Measurements from ENCODE around the gene MMP20.

The MMP20 gene

GRCh38 chr11:102600666-102601065 is 24.5 kb downstream of the MMP20 start:
- TF ChIP-seq, protein P1, sequence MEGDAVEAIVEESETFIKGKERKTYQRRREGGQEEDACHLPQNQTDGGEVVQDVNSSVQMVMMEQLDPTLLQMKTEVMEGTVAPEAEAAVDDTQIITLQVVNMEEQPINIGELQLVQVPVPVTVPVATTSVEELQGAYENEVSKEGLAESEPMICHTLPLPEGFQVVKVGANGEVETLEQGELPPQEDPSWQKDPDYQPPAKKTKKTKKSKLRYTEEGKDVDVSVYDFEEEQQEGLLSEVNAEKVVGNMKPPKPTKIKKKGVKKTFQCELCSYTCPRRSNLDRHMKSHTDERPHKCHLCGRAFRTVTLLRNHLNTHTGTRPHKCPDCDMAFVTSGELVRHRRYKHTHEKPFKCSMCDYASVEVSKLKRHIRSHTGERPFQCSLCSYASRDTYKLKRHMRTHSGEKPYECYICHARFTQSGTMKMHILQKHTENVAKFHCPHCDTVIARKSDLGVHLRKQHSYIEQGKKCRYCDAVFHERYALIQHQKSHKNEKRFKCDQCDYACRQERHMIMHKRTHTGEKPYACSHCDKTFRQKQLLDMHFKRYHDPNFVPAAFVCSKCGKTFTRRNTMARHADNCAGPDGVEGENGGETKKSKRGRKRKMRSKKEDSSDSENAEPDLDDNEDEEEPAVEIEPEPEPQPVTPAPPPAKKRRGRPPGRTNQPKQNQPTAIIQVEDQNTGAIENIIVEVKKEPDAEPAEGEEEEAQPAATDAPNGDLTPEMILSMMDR (IDR thresholded peaks at IDR 0.05; ENCODE audit: low read length) = no peak
- no peak for TF ChIP-seq EZH2 (IDR thresholded peaks at IDR 0.05; ENCODE audit: borderline replicate concordance, low read length)
- H3K9ac ChIP-seq (ENCODE audit: low read length) = no peak overlapping the region
- H3K9me2 ChIP-seq (ENCODE audit: low read depth, low read length) = no peaks in the 10 kb centered on the region
- H3K9me3 ChIP-seq (ENCODE audit: low read length) = no peaks in the 10 kb centered on the region
- no peaks in the 10 kb centered on the region for H3K4me1 ChIP-seq (ENCODE audit: insufficient read depth, low read length, severe bottlenecking)
- H4K20me1 ChIP-seq (ENCODE audit: insufficient read depth, low read length) = no peaks in the 10 kb centered on the region
- no peaks in the 10 kb centered on the region for H3F3A ChIP-seq (ENCODE audit: insufficient read depth, low read length)
- no peak overlapping the region for H3K4me2 ChIP-seq (ENCODE audit: low read length)
- H3K4me3 ChIP-seq (ENCODE audit: low read depth, low read length, poor library complexity, severe bottlenecking) = no peak overlapping the region
- no peaks in the 10 kb centered on the region for H3K36me3 ChIP-seq (ENCODE audit: insufficient read depth, low read length)
- no peaks in the 10 kb centered on the region for H3K79me2 ChIP-seq (ENCODE audit: insufficient read depth, low read length)
- H3K27me3 ChIP-seq (ENCODE audit: insufficient read depth, low read length) = no peaks in the 10 kb centered on the region
- H2AFZ ChIP-seq (ENCODE audit: low read length) = no peak overlapping the region
- no peak overlapping the region for H3K27ac ChIP-seq (ENCODE audit: low read depth, low read length, poor library complexity, severe bottlenecking)

- Histone ChIP-seq H3K4me1 (ENCODE audit: insufficient read depth, low read length, severe bottlenecking) (no peaks in the 10 kb centered on the region), H3K27ac (ENCODE audit: low read depth, low read length, poor library complexity, severe bottlenecking) (no peak overlapping the region), H2AFZ (ENCODE audit: low read length) (no peak overlapping the region), H3K79me2 (ENCODE audit: insufficient read depth, low read length) (no peaks in the 10 kb centered on the region), H3K36me3 (ENCODE audit: insufficient read depth, low read length) (no peaks in the 10 kb centered on the region), H3K9ac (ENCODE audit: low read length) (no peak overlapping the region), H3K4me2 (ENCODE audit: low read length) (no peak overlapping the region), H3K9me2 (ENCODE audit: low read depth, low read length) (no peaks in the 10 kb centered on the region), H3K4me3 (ENCODE audit: low read depth, low read length, poor library complexity, severe bottlenecking) (no peak overlapping the region), H4K20me1 (ENCODE audit: insufficient read depth, low read length) (no peaks in the 10 kb centered on the region), H3K9me3 (ENCODE audit: low read length) (no peaks in the 10 kb centered on the region), H3F3A (ENCODE audit: insufficient read depth, low read length) (no peaks in the 10 kb centered on the region), H3K27me3 (ENCODE audit: insufficient read depth, low read length) (no peaks in the 10 kb centered on the region)
- no peak for TF ChIP-seq EZH2 (IDR thresholded peaks at IDR 0.05; ENCODE audit: borderline replicate concordance, low read length)
- TF ChIP-seq, protein P1 (IDR thresholded peaks at IDR 0.05; ENCODE audit: low read length) = no peak
Observed at GRCh38 chr11:102599642-102600261, 25.4 kb downstream of the MMP20 start.

DNA sequence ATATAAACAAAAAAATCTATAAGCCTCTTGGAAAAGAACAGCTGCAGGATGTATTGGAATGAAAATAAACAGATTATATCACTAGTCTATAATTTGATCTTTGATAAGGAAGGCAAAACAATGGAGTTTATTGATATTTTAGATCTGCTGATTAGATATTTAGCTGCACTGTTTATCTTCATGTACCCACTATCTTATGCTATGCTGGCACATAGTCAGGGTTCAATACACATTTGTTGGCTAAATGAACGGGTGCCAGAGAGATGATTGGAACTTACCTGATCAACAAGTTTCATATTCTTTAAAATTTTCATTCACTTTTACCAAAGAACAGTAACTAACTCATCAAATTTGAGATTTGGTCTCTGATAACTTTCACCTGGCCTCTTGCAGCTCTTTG is 26.9 kb downstream of the MMP20 start:
- H3K9me3 ChIP-seq (ENCODE audit: low read length) = no peaks in the 10 kb centered on the region

More for the DNA sequence above, 26.9 kb downstream of the MMP20 start:
- Histone ChIP-seq H3K4me2 (ENCODE audit: low read length) (no peak overlapping the region), H3K27ac (ENCODE audit: low read depth, low read length, poor library complexity, severe bottlenecking) (no peak overlapping the region), H3K27me3 (ENCODE audit: insufficient read depth, low read length) (no peaks in the 10 kb centered on the region), H3K9ac (ENCODE audit: low read length) (no peak overlapping the region), H3K79me2 (ENCODE audit: insufficient read depth, low read length) (no peaks in the 10 kb centered on the region), H3K4me1 (ENCODE audit: insufficient read depth, low read length, severe bottlenecking) (no peaks in the 10 kb centered on the region), H3K36me3 (ENCODE audit: insufficient read depth, low read length) (no peaks in the 10 kb centered on the region), H2AFZ (ENCODE audit: low read length) (no peak overlapping the region), H3K9me2 (ENCODE audit: low read depth, low read length) (no peaks in the 10 kb centered on the region), H3K4me3 (ENCODE audit: low read depth, low read length, poor library complexity, severe bottlenecking) (no peak overlapping the region), H4K20me1 (ENCODE audit: insufficient read depth, low read length) (no peaks in the 10 kb centered on the region), H3F3A (ENCODE audit: insufficient read depth, low read length) (no peaks in the 10 kb centered on the region)
- no peak for TF ChIP-seq EZH2 (IDR thresholded peaks at IDR 0.05; ENCODE audit: borderline replicate concordance, low read length)
- TF ChIP-seq, protein P1 (IDR thresholded peaks at IDR 0.05; ENCODE audit: low read length) = no peak
